NCI-H2081 treated with DMSO at 0.1 percent for 48 hours (cell line): ENCODE measurements around the gene FAM32A.

Experiments used
- DNase-seq: peaks from one replicate; lab custom pipeline; 2025; lab: John Stamatoyannopoulos, UW

The FAM32A gene

GRCh38 chr19:16202320-16203255 lies 17.4 kb downstream of the FAM32A start:
- DNase-seq: no peak

- DNase-seq: no peak
Measured at GRCh38 chr19:16203256-16204004, 18.2 kb downstream of the FAM32A start.

- no peak for DNase-seq
Measured at GRCh38 chr19:16204005-16204294, 18.7 kb downstream of the FAM32A start.

GRCh38 chr19:16205205-16206045 lies 20.2 kb downstream of the FAM32A start:
- DNase-seq: no peak

- DNase-seq: no peak
Measured at GRCh38 chr19:16206046-16206605, 20.9 kb downstream of the FAM32A start.

- no peak for DNase-seq
Measured at GRCh38 chr19:16206637-16207036, 21.4 kb downstream of the FAM32A start.

GRCh38 chr19:16207063-16207462 lies 21.9 kb downstream of the FAM32A start:
- DNase-seq: no peak

- DNase-seq: no peak
Measured at GRCh38 chr19:16207490-16208025, 22.3 kb downstream of the FAM32A start.

- DNase-seq: no peak
Measured at GRCh38 chr19:16208064-16208759, 23.0 kb downstream of the FAM32A start.

GRCh38 chr19:16208847-16209665 lies 23.8 kb downstream of the FAM32A start:
- no peak for DNase-seq

GRCh38 chr19:16210168-16210567 lies 25.0 kb downstream of the FAM32A start:
- DNase-seq: no peak

GRCh38 chr19:16213076-16213475 lies 27.9 kb downstream of the FAM32A start:
- no peak for DNase-seq

- DNase-seq: peak; percentile 0
Measured at GRCh38 chr19:16216744-16217670, 31.8 kb downstream of the FAM32A start.

- no peak for DNase-seq
Measured at GRCh38 chr19:16217716-16218451, 32.7 kb downstream of the FAM32A start.

GRCh38 chr19:16218851-16219250 lies 33.6 kb downstream of the FAM32A start:
- no peak for DNase-seq

GRCh38 chr19:16222806-16223205 lies 37.6 kb downstream of the FAM32A start:
- DNase-seq: no peak

GRCh38 chr19:16223746-16224145 lies 38.5 kb downstream of the FAM32A start:
- no peak for DNase-seq

- DNase-seq: no peak
Measured at GRCh38 chr19:16224293-16225045, 39.3 kb downstream of the FAM32A start.
